ENCODE measurements around the gene RASGRF1.

The RASGRF1 gene

GRCh38 chr15:79037848-79038247 lies 52.7 kb downstream of the RASGRF1 start:
- TF ChIP-seq YY1 (IDR thresholded peaks at IDR 0.05; ENCODE audit: insufficient read depth, insufficient read length) (no peak), ZNF274 (IDR thresholded peaks at IDR 0.05; ENCODE audit: low read depth, low read length) (no peak), SUZ12 (IDR thresholded peaks at IDR 0.05; ENCODE audit: extremely low read depth, insufficient read depth, insufficient read length) (no peak)
- H3K9me3 ChIP-seq (ENCODE audit: insufficient read depth, low read length) = peaks cover 7% of the 10 kb centered on the region

DNA sequence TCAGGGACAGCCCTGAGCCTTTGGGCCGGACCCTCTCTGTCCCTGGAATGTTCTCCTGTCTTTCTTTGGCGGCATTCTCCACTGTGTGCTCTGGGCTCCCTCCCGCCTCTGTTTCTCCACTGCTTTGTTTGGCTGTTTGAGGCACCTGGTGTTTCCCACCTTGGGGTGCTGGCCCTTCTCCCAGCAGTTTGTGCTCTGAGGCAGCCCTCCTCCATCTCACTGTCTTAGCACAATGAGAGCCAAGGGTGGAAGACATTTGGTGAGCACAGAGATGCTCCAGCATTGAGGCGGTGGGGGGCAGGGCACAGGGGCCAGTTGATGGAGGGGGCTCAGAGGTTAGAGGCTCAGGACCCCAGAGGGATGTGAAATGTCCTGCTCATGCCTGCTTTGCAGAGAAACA lies 54.3 kb downstream of the RASGRF1 start:
- Histone ChIP-seq H3K27me3 (ENCODE audit: insufficient read depth, insufficient read length) (no peaks in the 10 kb centered on the region), H3K4me1 (ENCODE audit: insufficient read depth, insufficient read length) (peaks cover 3% of the 10 kb centered on the region), H3K9ac (ENCODE audit: insufficient read length, low read depth) (no peak overlapping the region), H3K4me3 (ENCODE audit: insufficient read length, low read depth) (no peak overlapping the region), H3K9me3 (ENCODE audit: insufficient read depth, low read length) (no peaks in the 10 kb centered on the region; the same call in 1 of the 2 replicates), H3K36me3 (ENCODE audit: insufficient read depth, insufficient read length, low read length) (no peaks in the 10 kb centered on the region)
- TF ChIP-seq ZNF274 (IDR thresholded peaks at IDR 0.05; ENCODE audit: low read depth, low read length) (no peak), YY1 (IDR thresholded peaks at IDR 0.05; ENCODE audit: insufficient read depth, insufficient read length) (no peak), SUZ12 (IDR thresholded peaks at IDR 0.05; ENCODE audit: extremely low read depth, insufficient read depth, insufficient read length) (no peak)
- DNase-seq (ENCODE audit: low read depth, low spot score) = no peak

More at GRCh38 chr15:79037848-79038247, 52.7 kb downstream of the RASGRF1 start:
- H3K4me1 ChIP-seq (ENCODE audit: insufficient read depth, insufficient read length) = peaks cover 3% of the 10 kb centered on the region
- DNase-seq (ENCODE audit: low read depth, low spot score) = no peak
- no peak overlapping the region for H3K9ac ChIP-seq (ENCODE audit: insufficient read length, low read depth)
- H3K4me3 ChIP-seq (ENCODE audit: insufficient read length, low read depth) = no peak overlapping the region
- H3K27me3 ChIP-seq (ENCODE audit: insufficient read depth, insufficient read length) = no peaks in the 10 kb centered on the region
- H3K36me3 ChIP-seq (ENCODE audit: insufficient read depth, insufficient read length, low read length) = no peaks in the 10 kb centered on the region

DNA sequence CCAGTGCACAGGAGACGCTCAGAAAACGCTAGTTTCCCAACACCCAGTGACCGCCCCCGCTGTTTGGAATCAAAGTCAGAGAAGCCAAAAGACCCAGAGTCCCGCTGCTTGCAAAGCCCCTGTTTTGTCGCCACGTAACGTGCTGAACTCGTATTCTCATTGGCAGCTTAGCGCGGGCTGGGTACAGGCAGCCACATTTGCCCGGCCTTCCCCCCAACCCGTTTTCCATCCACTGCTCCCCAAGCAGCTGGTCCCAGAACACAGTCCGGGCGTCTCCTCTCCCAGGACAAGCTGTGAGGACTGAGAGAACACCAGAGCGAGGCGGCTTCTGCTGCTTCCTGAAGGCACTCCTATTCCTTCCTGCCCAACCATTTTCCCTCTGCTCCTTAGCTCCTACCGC lies 54.8 kb downstream of the RASGRF1 start:
- Histone ChIP-seq H3K9me3 (ENCODE audit: insufficient read depth, low read length) (no peaks in the 10 kb centered on the region; the same call in 1 of the 2 replicates), H3K9ac (ENCODE audit: insufficient read length, low read depth) (no peak overlapping the region), H3K4me1 (ENCODE audit: insufficient read depth, insufficient read length) (peaks cover 3% of the 10 kb centered on the region), H3K4me3 (ENCODE audit: insufficient read length, low read depth) (no peak overlapping the region), H3K36me3 (ENCODE audit: insufficient read depth, insufficient read length, low read length) (no peaks in the 10 kb centered on the region), H3K27me3 (ENCODE audit: insufficient read depth, insufficient read length) (no peaks in the 10 kb centered on the region)
- TF ChIP-seq YY1 (IDR thresholded peaks at IDR 0.05; ENCODE audit: insufficient read depth, insufficient read length) (no peak), SUZ12 (IDR thresholded peaks at IDR 0.05; ENCODE audit: extremely low read depth, insufficient read depth, insufficient read length) (no peak), ZNF274 (IDR thresholded peaks at IDR 0.05; ENCODE audit: low read depth, low read length) (no peak)
- DNase-seq (ENCODE audit: low read depth, low spot score) = no peak

DNA sequence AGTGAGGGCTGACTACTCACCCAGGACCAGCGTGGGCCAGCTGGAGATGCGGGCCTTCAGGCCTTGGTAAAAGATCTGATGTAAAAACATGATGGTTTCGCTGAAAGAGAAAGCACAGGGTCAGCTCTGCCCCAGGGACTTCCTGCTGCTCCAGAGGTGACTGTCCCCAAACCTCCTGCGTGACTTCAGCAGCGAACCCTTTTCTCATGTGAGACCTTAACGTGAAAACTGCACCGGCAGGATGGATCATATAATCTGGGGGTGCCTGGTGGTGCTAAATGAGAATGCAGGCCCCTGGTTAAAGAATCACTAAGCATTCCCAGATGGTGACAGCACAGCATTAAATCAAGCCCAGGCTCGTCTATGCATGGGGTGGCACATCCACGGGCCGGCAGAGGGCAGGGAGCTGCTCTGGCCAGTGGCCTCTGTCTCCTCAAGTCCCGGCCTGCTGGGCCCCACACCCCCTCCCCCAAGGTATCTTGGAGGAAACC lies 55.4 kb downstream of the RASGRF1 start:
- no peak for DNase-seq (ENCODE audit: low read depth, low spot score)
- H3K9me3 ChIP-seq (ENCODE audit: insufficient read depth, low read length) = no peaks in the 10 kb centered on the region; the same call in 1 of the 2 replicates
- no peaks in the 10 kb centered on the region for H3K27me3 ChIP-seq (ENCODE audit: insufficient read depth, insufficient read length)
- H3K36me3 ChIP-seq (ENCODE audit: insufficient read depth, insufficient read length, low read length) = no peaks in the 10 kb centered on the region
- no peak overlapping the region for H3K9ac ChIP-seq (ENCODE audit: insufficient read length, low read depth)
- TF ChIP-seq ZNF274 (IDR thresholded peaks at IDR 0.05; ENCODE audit: low read depth, low read length) = no peak
- no peak for TF ChIP-seq YY1 (IDR thresholded peaks at IDR 0.05; ENCODE audit: insufficient read depth, insufficient read length)
- TF ChIP-seq SUZ12 (IDR thresholded peaks at IDR 0.05; ENCODE audit: extremely low read depth, insufficient read depth, insufficient read length) = no peak
- H3K4me1 ChIP-seq (ENCODE audit: insufficient read depth, insufficient read length) = peaks cover 3% of the 10 kb centered on the region
- no peak overlapping the region for H3K4me3 ChIP-seq (ENCODE audit: insufficient read length, low read depth)

GRCh38 chr15:79034284-79034683 lies 56.3 kb downstream of the RASGRF1 start:
- peaks cover 3% of the 10 kb centered on the region for H3K4me1 ChIP-seq (ENCODE audit: insufficient read depth, insufficient read length)
- no peaks in the 10 kb centered on the region for H3K27me3 ChIP-seq (ENCODE audit: insufficient read depth, insufficient read length)
- DNase-seq (ENCODE audit: low read depth, low spot score) = no peak
- no peak overlapping the region for H3K4me3 ChIP-seq (ENCODE audit: insufficient read length, low read depth)
- no peaks in the 10 kb centered on the region; the same call in 1 of the 2 replicates for H3K9me3 ChIP-seq (ENCODE audit: insufficient read depth, low read length)
- H3K36me3 ChIP-seq (ENCODE audit: insufficient read depth, insufficient read length, low read length) = no peaks in the 10 kb centered on the region
- no peak overlapping the region for H3K9ac ChIP-seq (ENCODE audit: insufficient read length, low read depth)
- TF ChIP-seq YY1 (IDR thresholded peaks at IDR 0.05; ENCODE audit: insufficient read depth, insufficient read length) = no peak
- no peak for TF ChIP-seq SUZ12 (IDR thresholded peaks at IDR 0.05; ENCODE audit: extremely low read depth, insufficient read depth, insufficient read length)
- TF ChIP-seq ZNF274 (IDR thresholded peaks at IDR 0.05; ENCODE audit: low read depth, low read length) = no peak

DNA sequence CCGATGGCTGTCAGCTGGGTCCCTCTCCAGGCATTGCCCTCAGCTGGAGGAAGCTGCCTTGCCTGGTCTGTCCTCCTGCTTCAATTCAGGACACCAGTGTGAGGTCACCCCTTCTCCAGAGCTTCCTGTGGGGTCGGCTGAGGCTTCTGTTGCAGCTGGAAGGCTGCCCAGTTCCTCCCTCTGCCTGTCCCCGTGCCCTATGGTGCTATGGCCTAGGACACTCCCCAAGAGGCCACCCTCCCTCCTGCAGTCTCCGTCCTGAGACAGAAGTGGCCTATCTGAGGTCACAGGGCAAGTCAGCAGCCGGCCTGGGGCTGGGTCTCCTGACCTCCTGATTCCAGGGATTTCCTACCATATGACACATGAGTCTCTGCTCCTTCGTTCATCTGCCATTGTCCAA lies 57.9 kb downstream of the RASGRF1 start:
- Histone ChIP-seq H3K9me3 (ENCODE audit: insufficient read depth, low read length) (no peaks in the 10 kb centered on the region), H3K4me1 (ENCODE audit: insufficient read depth, insufficient read length) (peaks cover 3% of the 10 kb centered on the region), H3K27me3 (ENCODE audit: insufficient read depth, insufficient read length) (no peaks in the 10 kb centered on the region), H3K36me3 (ENCODE audit: insufficient read depth, insufficient read length, low read length) (no peaks in the 10 kb centered on the region), H3K9ac (ENCODE audit: insufficient read length, low read depth) (no peak overlapping the region), H3K4me3 (ENCODE audit: insufficient read length, low read depth) (no peak overlapping the region)
- TF ChIP-seq SUZ12 (IDR thresholded peaks at IDR 0.05; ENCODE audit: extremely low read depth, insufficient read depth, insufficient read length) = no peak
- no peak for TF ChIP-seq ZNF274 (IDR thresholded peaks at IDR 0.05; ENCODE audit: low read depth, low read length)
- no peak for TF ChIP-seq YY1 (IDR thresholded peaks at IDR 0.05; ENCODE audit: insufficient read depth, insufficient read length)
- no peak for DNase-seq (ENCODE audit: low read depth, low spot score)

DNA sequence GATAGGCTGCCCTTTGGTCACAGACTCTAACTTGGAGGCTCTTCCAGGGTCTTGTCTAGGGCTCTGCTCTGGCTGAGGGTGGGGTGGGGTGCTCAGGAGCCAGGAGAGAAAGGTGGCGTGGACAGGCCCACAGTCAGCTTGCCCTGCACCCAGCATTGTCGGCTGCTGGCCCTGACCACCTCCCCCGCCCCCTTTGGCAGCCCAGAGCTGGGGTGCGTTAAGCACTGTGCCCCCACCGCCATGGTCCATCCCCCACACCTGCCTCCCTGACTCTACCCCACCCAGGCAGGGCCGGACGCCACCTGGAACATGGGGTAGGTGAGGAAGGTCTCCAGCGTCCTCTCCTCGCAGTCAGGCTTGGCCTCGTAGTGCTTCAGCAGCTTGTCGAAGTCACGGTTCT lies 58.8 kb downstream of the RASGRF1 start:
- no peaks in the 10 kb centered on the region for H3K27me3 ChIP-seq (ENCODE audit: insufficient read depth, insufficient read length)
- no peak for TF ChIP-seq SUZ12 (IDR thresholded peaks at IDR 0.05; ENCODE audit: extremely low read depth, insufficient read depth, insufficient read length)
- TF ChIP-seq ZNF274 (IDR thresholded peaks at IDR 0.05; ENCODE audit: low read depth, low read length) = no peak
- no peak for TF ChIP-seq YY1 (IDR thresholded peaks at IDR 0.05; ENCODE audit: insufficient read depth, insufficient read length)

More for the DNA sequence above, 58.8 kb downstream of the RASGRF1 start:
- no peak overlapping the region for H3K9ac ChIP-seq (ENCODE audit: insufficient read length, low read depth)
- H3K4me3 ChIP-seq (ENCODE audit: insufficient read length, low read depth) = no peak overlapping the region
- H3K9me3 ChIP-seq (ENCODE audit: insufficient read depth, low read length) = no peaks in the 10 kb centered on the region
- H3K4me1 ChIP-seq (ENCODE audit: insufficient read depth, insufficient read length) = peaks cover 3% of the 10 kb centered on the region
- H3K36me3 ChIP-seq (ENCODE audit: insufficient read depth, insufficient read length, low read length) = no peaks in the 10 kb centered on the region
- DNase-seq (ENCODE audit: low read depth, low spot score) = no peak

Measured in NT2/D1 (cell line).